Measurements from ENCODE around the gene ARHGAP42. TPM values are rescaled to one million over a fixed set of nuclear protein-coding genes. Genes with fewer than 3 reads are reported as not detected.

The ARHGAP42 gene
- total RNA-seq, 1 donor from 2014 or later, result 16.3 TPM

GRCh38 chr11:100833276-100833675 is 146.2 kb downstream of the ARHGAP42 start:
- intact Hi-C loops (cut with DNase I), result no loop called here
- ATAC-seq, result no peak

GRCh38 chr11:100835854-100836253 is 148.8 kb downstream of the ARHGAP42 start:
- Histone ChIP-seq H3K27me3 (ENCODE audit: low read depth) (no peaks in the 10 kb centered on the region), H3K4me3 (no peak overlapping the region), H3K27ac (no peak overlapping the region), H3K36me3 (no peaks in the 10 kb centered on the region), H3K4me1 (no peaks in the 10 kb centered on the region), H3K9me3 (no peaks in the 10 kb centered on the region)
- TF ChIP-seq CTCF (IDR thresholded peaks at IDR 0.05), result no peak
- intact Hi-C loops (cut with DNase I), result no loop called here
- ATAC-seq (no peak), DNase-seq (no peak)

More at GRCh38 chr11:100833276-100833675, 146.2 kb downstream of the ARHGAP42 start:
- Histone ChIP-seq H3K27me3 (ENCODE audit: low read depth) (no peaks in the 10 kb centered on the region), H3K27ac (no peak overlapping the region), H3K4me3 (no peak overlapping the region), H3K4me1 (no peaks in the 10 kb centered on the region), H3K9me3 (no peaks in the 10 kb centered on the region), H3K36me3 (no peaks in the 10 kb centered on the region)
- TF ChIP-seq CTCF (IDR thresholded peaks at IDR 0.05), result no peak
- DNase-seq, result no peak

- no peak overlapping the region for H3K4me3 ChIP-seq
- H3K9me3 ChIP-seq, result no peaks in the 10 kb centered on the region
- H3K27ac ChIP-seq, result no peak overlapping the region
- no peaks in the 10 kb centered on the region for H3K27me3 ChIP-seq (ENCODE audit: low read depth)
- no peaks in the 10 kb centered on the region for H3K4me1 ChIP-seq
- H3K36me3 ChIP-seq, result no peaks in the 10 kb centered on the region
- TF ChIP-seq CTCF (IDR thresholded peaks at IDR 0.05), result no peak
- ATAC-seq, result no peak
- no peak for DNase-seq
- intact Hi-C loops (cut with DNase I), result no loop called here
These were observed 150.2 kb downstream of the ARHGAP42 start for GRCh38 chr11:100837311-100837710.

- H3K27ac ChIP-seq, result no peak overlapping the region
- intact Hi-C loops (cut with DNase I), result no loop called here
- no peak for DNase-seq
- H3K9me3 ChIP-seq, result no peaks in the 10 kb centered on the region
- no peaks in the 10 kb centered on the region for H3K27me3 ChIP-seq (ENCODE audit: low read depth)
- no peak overlapping the region for H3K4me3 ChIP-seq
- H3K4me1 ChIP-seq, result no peaks in the 10 kb centered on the region
- no peaks in the 10 kb centered on the region for H3K36me3 ChIP-seq
- no peak for ATAC-seq
- no peak for TF ChIP-seq CTCF (IDR thresholded peaks at IDR 0.05)
These were observed 154.8 kb downstream of the ARHGAP42 start for GRCh38 chr11:100841711-100842407.

GRCh38 chr11:100847696-100848216 is 160.7 kb downstream of the ARHGAP42 start:
- Histone ChIP-seq H3K4me3 (no peak overlapping the region), H3K27ac (no peak overlapping the region)
- TF ChIP-seq CTCF (IDR thresholded peaks at IDR 0.05), result no peak

More at GRCh38 chr11:100847696-100848216, 160.7 kb downstream of the ARHGAP42 start:
- no peaks in the 10 kb centered on the region for H3K9me3 ChIP-seq
- intact Hi-C loops (cut with DNase I), result no loop called here
- H3K27me3 ChIP-seq (ENCODE audit: low read depth), result no peaks in the 10 kb centered on the region
- no peak for DNase-seq
- no peaks in the 10 kb centered on the region for H3K36me3 ChIP-seq
- H3K4me1 ChIP-seq, result peaks cover 4% of the 10 kb centered on the region
- peak in 1 of 2 donors; percentile 75 for ATAC-seq
